ENCODE data around the gene GLYR1. TPM values are rescaled to one million over a fixed set of nuclear protein-coding genes. Genes with fewer than 3 reads are reported as not detected.
"Not testable (repeated sequence)": the region's sequence is repeated elsewhere in the genome, so short reads cannot be mapped to it uniquely, and the experiment has no call there.

GLYR1 gene
- polyA plus RNA-seq (38.7 to 42.6 TPM (median 39.8 TPM) in 3 replicates), polyA minus RNA-seq (24.0 to 60.5 TPM (median 39.2 TPM) in 3 replicates)
- 69.2 TPM for polyA plus RNA-seq (2011; ENCODE audit: low read depth)
- polyA plus RNA-seq (2011; cell fraction: cytosol; rRNA removed) = 22.2 and 25.3 TPM in 2 replicates
- 59.7 and 68.2 TPM in 2 replicates for polyA plus RNA-seq (2011; cell fraction: nucleus; rRNA removed)
- 27.3 and 41.6 TPM in 2 replicates for polyA plus RNA-seq (2012; ENCODE audit: low replicate concordance)
- 21.7 TPM for polyA minus RNA-seq (2011; cell fraction: cytosol; rRNA and poly(A)+ RNA removed)
- polyA minus RNA-seq (2011; cell fraction: nucleus; rRNA and poly(A)+ RNA removed) = 18.7 and 28.8 TPM in 2 replicates

DNA sequence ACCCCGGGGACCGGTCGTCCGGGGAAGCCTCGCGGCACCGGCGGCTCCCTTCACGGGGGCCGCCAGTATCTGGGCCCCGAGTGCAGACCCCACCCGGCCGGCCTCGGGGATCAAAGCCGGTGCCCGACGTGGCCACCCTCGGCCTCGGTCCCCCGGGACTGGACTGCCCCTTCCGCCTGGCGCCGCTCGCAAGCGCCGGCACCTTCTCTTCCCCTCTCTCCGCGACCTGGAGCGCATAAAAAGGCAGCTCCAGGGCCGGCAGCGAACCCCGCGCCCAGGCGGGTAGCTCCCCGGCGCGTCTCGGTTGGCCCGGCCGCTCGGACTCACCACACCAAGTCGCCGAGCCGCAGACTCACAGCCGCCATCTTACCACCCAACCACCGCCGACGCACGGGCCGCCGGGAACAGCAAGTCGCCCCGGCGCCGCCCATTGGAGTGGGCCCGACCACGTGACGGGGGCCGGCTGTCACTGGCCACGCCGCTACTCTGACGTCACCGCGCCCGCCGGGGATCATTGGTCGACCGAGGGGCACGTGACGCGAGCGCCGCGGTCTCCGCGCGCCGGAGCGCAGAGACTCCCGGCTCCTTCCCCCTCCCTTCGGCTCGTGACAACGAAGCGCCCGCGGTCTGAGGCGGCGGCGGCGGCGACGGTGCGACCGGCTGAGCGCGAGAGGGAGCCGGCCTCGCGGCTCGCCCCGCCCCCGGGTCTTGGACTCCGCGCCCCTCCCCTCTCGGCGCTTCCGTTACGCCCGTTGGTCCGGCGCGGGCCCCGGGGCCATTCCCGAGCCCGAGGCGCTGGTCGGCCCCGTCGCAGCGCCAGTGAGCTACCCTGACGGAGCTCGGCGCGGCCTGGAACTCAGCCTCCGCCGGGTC lies at the start of gene GLYR1, which contains the start of gene UBN1:
Gene GLYR1 (minus strand): TSS at position 388 of the 873 bp plus-strand sequence. CDS start 23 bp downstream, at position 365.
Gene UBN1 (plus strand): TSS at position 581 of the 873 bp plus-strand sequence. CDS start 5,437 bp downstream, outside the sequence.
- peaks cover 83% of the 10 kb centered on the region for H3K79me2 ChIP-seq (ENCODE audit: control insufficient read depth, insufficient read depth, low read length)
- H4K20me1 ChIP-seq (ENCODE audit: control insufficient read depth, extremely low read depth, insufficient read depth, low read length) = no peaks in the 10 kb centered on the region
- DNase-seq (ENCODE audit: low read depth, low spot score) = peak; percentile 59
- TF ChIP-seq, protein P1, sequence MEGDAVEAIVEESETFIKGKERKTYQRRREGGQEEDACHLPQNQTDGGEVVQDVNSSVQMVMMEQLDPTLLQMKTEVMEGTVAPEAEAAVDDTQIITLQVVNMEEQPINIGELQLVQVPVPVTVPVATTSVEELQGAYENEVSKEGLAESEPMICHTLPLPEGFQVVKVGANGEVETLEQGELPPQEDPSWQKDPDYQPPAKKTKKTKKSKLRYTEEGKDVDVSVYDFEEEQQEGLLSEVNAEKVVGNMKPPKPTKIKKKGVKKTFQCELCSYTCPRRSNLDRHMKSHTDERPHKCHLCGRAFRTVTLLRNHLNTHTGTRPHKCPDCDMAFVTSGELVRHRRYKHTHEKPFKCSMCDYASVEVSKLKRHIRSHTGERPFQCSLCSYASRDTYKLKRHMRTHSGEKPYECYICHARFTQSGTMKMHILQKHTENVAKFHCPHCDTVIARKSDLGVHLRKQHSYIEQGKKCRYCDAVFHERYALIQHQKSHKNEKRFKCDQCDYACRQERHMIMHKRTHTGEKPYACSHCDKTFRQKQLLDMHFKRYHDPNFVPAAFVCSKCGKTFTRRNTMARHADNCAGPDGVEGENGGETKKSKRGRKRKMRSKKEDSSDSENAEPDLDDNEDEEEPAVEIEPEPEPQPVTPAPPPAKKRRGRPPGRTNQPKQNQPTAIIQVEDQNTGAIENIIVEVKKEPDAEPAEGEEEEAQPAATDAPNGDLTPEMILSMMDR (optimal IDR thresholded peaks at IDR 0.05 in 1 of 3, IDR thresholded peaks at IDR 0.05 in 1 of 3, conservative IDR thresholded peaks at IDR 0.05 in 1 of 3; ENCODE audit: extremely low read depth in 1 of 3, insufficient read depth in 2 of 3, low read length in 3 of 3) = no peak
- TF ChIP-seq EZH2 (IDR thresholded peaks at IDR 0.05; ENCODE audit: low read length) = no peak
- H3K4me1 ChIP-seq (ENCODE audit: control insufficient read depth, extremely low read depth, insufficient read depth, low read length) = peaks cover 38% of the 10 kb centered on the region
- peak within 1 kb of the TSS; percentile 75 for H3K27ac ChIP-seq (ENCODE audit: control insufficient read depth, insufficient read depth, low read length)
- H3K9me3 ChIP-seq (ENCODE audit: control insufficient read depth, low read depth, low read length) = no peaks in the 10 kb centered on the region
- H3K27me3 ChIP-seq (ENCODE audit: control insufficient read depth, extremely low read depth, insufficient read depth, low read length) = no peaks in the 10 kb centered on the region
- dilution Hi-C loops (cut with MboI; ENCODE audit: extremely low pct_ligation_motif_present, low sequenced_read_pairs) = no loop called here
- H2AFZ ChIP-seq (ENCODE audit: control insufficient read depth, low read length) = peak within 1 kb of the TSS; percentile 49
- H3K9me1 ChIP-seq (ENCODE audit: control insufficient read depth, extremely low read depth, insufficient read depth, low read length) = peaks cover 5% of the 10 kb centered on the region
- peak within 1 kb of the TSS; percentile 81 to 97 (median 94) for H3K4me3 ChIP-seq (ENCODE audit: control insufficient read depth in 2 of 3, extremely low read depth in 1 of 3, insufficient read depth in 2 of 3, low read depth in 1 of 3, low read length in 3 of 3)
- peaks cover 10 to 16% of the 10 kb centered on the region in 2 experiments for H3K36me3 ChIP-seq (ENCODE audit: control insufficient read depth in 2 of 2, extremely low read depth in 1 of 2, insufficient read depth in 2 of 2, low read length in 2 of 2)
- no peak for FAIRE-seq
- H3K9ac ChIP-seq (ENCODE audit: control insufficient read depth, extremely low read depth, insufficient read depth, low read length) = peak within 1 kb of the TSS; percentile 85
- peak within 1 kb of the TSS; percentile 93 for H3K4me2 ChIP-seq (ENCODE audit: control insufficient read depth, extremely low read depth, insufficient read depth, low read depth, low read length)

GRCh38 chr16:4896761-4897160 lies 49.7 kb upstream of the GLYR1 start:
- FAIRE-seq; H3K4me2 ChIP-seq (ENCODE audit: control insufficient read depth, extremely low read depth, insufficient read depth, low read depth, low read length); H3K79me2 ChIP-seq (ENCODE audit: control insufficient read depth, insufficient read depth, low read length); H3K9me1 ChIP-seq (ENCODE audit: control insufficient read depth, extremely low read depth, insufficient read depth, low read length); H3K9ac ChIP-seq (ENCODE audit: control insufficient read depth, extremely low read depth, insufficient read depth, low read length); DNase-seq (ENCODE audit: low read depth, low spot score); H3K27me3 ChIP-seq (ENCODE audit: control insufficient read depth, extremely low read depth, insufficient read depth, low read length); H3K4me1 ChIP-seq (ENCODE audit: control insufficient read depth, extremely low read depth, insufficient read depth, low read length); dilution Hi-C loops (cut with MboI; ENCODE audit: extremely low pct_ligation_motif_present, low sequenced_read_pairs); H3K27ac ChIP-seq (ENCODE audit: control insufficient read depth, insufficient read depth, low read length); H3K9me3 ChIP-seq (ENCODE audit: control insufficient read depth, low read depth, low read length); H2AFZ ChIP-seq (ENCODE audit: control insufficient read depth, low read length); H3K4me3 ChIP-seq (ENCODE audit: control insufficient read depth in 2 of 3, extremely low read depth in 1 of 3, insufficient read depth in 2 of 3, low read depth in 1 of 3, low read length in 3 of 3); H4K20me1 ChIP-seq (ENCODE audit: control insufficient read depth, extremely low read depth, insufficient read depth, low read length): not testable (repeated sequence)
- H3K36me3 ChIP-seq (ENCODE audit: control insufficient read depth in 2 of 2, extremely low read depth in 1 of 2, insufficient read depth in 2 of 2, low read length in 2 of 2) = peaks cover 14 to 26% of the 10 kb centered on the region in 2 experiments
